Mammary epithelial cell (primary cell): ENCODE measurements around the gene CDH13.

Experiments
- EZH2 ChIP-seq: IDR thresholded peaks from 2 replicates; pipeline ENCODE4 v1.6.1; 2012; ENCODE audit warnings: low read length, inconsistent platforms, borderline replicate concordance
- TF ChIP-seq, protein P1 (sequence below), 2 donors: IDR thresholded peaks in 1 of 2; conservative IDR thresholded peaks in 1 of 2; 2 replicates each; pipeline ENCODE4 v1.5.1; 2011 to 2012; ENCODE audit warnings: inconsistent platforms in 2 of 2, low read length in 2 of 2, mild to moderate bottlenecking in 2 of 2, control low read depth in 1 of 2, low read depth in 1 of 2; ENCODE audit not compliant: insufficient read depth in 1 of 2; ENCODE audit errors: extremely low read depth in 1 of 2

DNA sequence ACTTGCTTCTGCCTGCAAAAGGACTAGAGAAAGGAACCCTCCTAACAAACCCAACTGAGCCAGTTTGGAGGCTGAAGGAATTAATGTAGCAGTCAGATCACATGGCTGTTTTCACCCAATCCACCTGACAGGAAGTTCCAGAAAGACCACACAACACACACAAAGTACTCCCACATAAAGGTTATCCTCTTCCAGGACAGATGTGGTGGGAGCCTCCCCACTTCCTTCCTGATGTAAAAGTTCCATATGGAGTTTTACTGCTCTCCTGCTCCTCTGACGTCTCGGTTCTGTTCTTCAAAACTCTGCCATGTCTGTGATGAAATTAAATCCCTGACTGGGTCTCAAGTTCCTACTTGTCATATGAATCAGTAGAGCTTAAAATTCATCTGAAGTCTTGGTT, 684.0 kb downstream of the CDH13 start:
- no peak for TF ChIP-seq EZH2
- TF ChIP-seq, protein P1, sequence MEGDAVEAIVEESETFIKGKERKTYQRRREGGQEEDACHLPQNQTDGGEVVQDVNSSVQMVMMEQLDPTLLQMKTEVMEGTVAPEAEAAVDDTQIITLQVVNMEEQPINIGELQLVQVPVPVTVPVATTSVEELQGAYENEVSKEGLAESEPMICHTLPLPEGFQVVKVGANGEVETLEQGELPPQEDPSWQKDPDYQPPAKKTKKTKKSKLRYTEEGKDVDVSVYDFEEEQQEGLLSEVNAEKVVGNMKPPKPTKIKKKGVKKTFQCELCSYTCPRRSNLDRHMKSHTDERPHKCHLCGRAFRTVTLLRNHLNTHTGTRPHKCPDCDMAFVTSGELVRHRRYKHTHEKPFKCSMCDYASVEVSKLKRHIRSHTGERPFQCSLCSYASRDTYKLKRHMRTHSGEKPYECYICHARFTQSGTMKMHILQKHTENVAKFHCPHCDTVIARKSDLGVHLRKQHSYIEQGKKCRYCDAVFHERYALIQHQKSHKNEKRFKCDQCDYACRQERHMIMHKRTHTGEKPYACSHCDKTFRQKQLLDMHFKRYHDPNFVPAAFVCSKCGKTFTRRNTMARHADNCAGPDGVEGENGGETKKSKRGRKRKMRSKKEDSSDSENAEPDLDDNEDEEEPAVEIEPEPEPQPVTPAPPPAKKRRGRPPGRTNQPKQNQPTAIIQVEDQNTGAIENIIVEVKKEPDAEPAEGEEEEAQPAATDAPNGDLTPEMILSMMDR (conservative IDR thresholded peaks at IDR 0.05 in 1 of 2, IDR thresholded peaks at IDR 0.05 in 1 of 2; ENCODE audit: extremely low read depth in 1 of 2, insufficient read depth in 1 of 2, low read depth in 1 of 2, low read length in 2 of 2) = no peak
